Lower leg skin (tissue), 4 donors: ENCODE results near the gene ENO4. TPM values are rescaled to one million over a fixed set of nuclear protein-coding genes. Genes with fewer than 3 reads are reported as not detected.

Source experiments
- DNase-seq, 2 donors: peaks; one replicate each; pipeline ENCODE4 v3.0.0-alpha.2; 2019; ENCODE audit warnings: low spot score in 2 of 2
- H3K4me3 ChIP-seq: fragments of 200-600 bp; sonication (generic); 2 replicates; pipeline ENCODE4 v1.5.1; 2017; ENCODE audit warnings: mild to moderate bottlenecking, low read depth; ENCODE audit not compliant: poor library complexity, severe bottlenecking
- CTCF ChIP-seq, 3 donors: fragments of 450-650 bp; IDR thresholded peaks; one replicate each; pipeline ENCODE4 v1.5.1; 2016; ENCODE audit warnings: antibody characterized with exemption in 3 of 3, mild to moderate bottlenecking in 3 of 3, moderate library complexity in 2 of 3
- POLR2A ChIP-seq, 2 donors: fragments of 450-650 bp; IDR thresholded peaks; one replicate each; pipeline ENCODE4 v1.6.1; 2016 to 2017; ENCODE audit warnings: antibody characterized with exemption in 2 of 2, mild to moderate bottlenecking in 1 of 2, moderate library complexity in 1 of 2
- WGBS, 2 donors: methylation state at CpG; one replicate each; pipeline ENCODE4 v1.1.5; 2018; 5-methylcytosine and 5-hydroxymethylcytosine counted together
- intact Hi-C: fragments of 100-400 bp; cut with DNase I; formaldehyde crosslinking; loops from one replicate; pipeline ENCODE4 v1.15.0; 2023; ENCODE audit warnings: low total_unique reads
- total RNA-seq, 4 donors: library from RNA; depleted of rRNA; stranded (reverse); fragments of >200 nt; gene quantifications; one replicate each; pipeline ENCODE4 v1.1.0, GENCODE V29; 2016

ENO4 gene
- total RNA-seq, 4 donors from 2014 or later: 0.06 to 4.4 TPM; not detected in 2

DNA sequence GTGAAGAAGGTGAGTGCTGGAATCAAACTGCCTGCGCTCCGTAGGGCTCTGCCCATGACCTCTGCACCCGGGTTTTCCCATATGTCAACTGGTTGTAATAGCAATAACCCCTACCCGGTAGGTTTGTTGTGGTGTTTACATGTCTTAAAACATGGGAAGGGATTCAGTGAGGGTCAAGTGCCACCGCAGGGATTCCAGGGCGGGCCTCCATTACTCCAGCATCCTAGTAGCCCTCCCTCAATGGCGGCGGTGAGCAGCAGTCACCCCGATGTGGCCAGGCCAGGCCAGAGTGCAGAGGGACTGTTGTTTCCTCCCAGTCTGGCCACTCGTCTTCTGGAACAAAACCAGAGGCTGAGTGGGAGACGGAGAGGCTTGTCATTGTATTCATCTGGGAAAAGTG is 37.6 kb upstream of the ENO4 start:
- TF ChIP-seq POLR2A (IDR thresholded peaks at IDR 0.05): no peak
- no peak for TF ChIP-seq CTCF (IDR thresholded peaks at IDR 0.05)
- intact Hi-C loops: no loop called here
- WGBS, 2 donors: 87 to 88% methylated on average over 11 of the region's 11 CpGs
- H3K4me3 ChIP-seq: no peak overlapping the region
- DNase-seq: peak in 1 of 2 donors; percentile 78

GRCh38 chr10:116815641-116816415 is 33.5 kb upstream of the ENO4 start:
- intact Hi-C loops: no loop called here
- WGBS, 2 donors: 54% methylated on average over 18 of the region's 18 CpGs
- DNase-seq: peak in 1 of 2 donors; percentile 65
- H3K4me3 ChIP-seq: no peak overlapping the region
- no peak for TF ChIP-seq POLR2A (IDR thresholded peaks at IDR 0.05)
- TF ChIP-seq CTCF (IDR thresholded peaks at IDR 0.05): no peak

- no peak overlapping the region for H3K4me3 ChIP-seq
- 67 to 76% methylated on average over 10 of the region's 10 CpGs for WGBS, 2 donors
- intact Hi-C loops: no loop called here
- TF ChIP-seq CTCF (IDR thresholded peaks at IDR 0.05): no peak
- TF ChIP-seq POLR2A (IDR thresholded peaks at IDR 0.05): no peak
- DNase-seq: no peak
These were observed 32.1 kb upstream of the ENO4 start for GRCh38 chr10:116817178-116817577.

GRCh38 chr10:116817780-116818343 is 31.4 kb upstream of the ENO4 start:
- H3K4me3 ChIP-seq: no peak overlapping the region
- TF ChIP-seq POLR2A (IDR thresholded peaks at IDR 0.05) (no peak), CTCF (IDR thresholded peaks at IDR 0.05) (no peak)
- 74 to 78% methylated on average over 8 of the region's 8 CpGs for WGBS, 2 donors
- intact Hi-C loops: no loop called here
- DNase-seq: peak in 1 of 2 donors; percentile 50

GRCh38 chr10:116819999-116820677 is 29.2 kb upstream of the ENO4 start:
- DNase-seq: peak in 1 of 2 donors; percentile 42
- intact Hi-C loops: no loop called here
- H3K4me3 ChIP-seq: no peak overlapping the region
- TF ChIP-seq CTCF (IDR thresholded peaks at IDR 0.05) (no peak), POLR2A (IDR thresholded peaks at IDR 0.05) (no peak)
- WGBS, 2 donors: 84 to 89% methylated on average over 6 of the region's 6 CpGs
